GM18508 (cell line): ENCODE data around the gene CSNK1E.

Experiments
- ATAC-seq: cut with Tn5 transposase; IDR thresholded peaks from one replicate; pipeline ENCODE4 v1.9.1; 2021; ENCODE audit warnings: moderate number of reproducible peaks; ENCODE audit not compliant: insufficient read depth, unreplicated experiment

CSNK1E gene

GRCh38 chr22:38257650-38258250 is 59.5 kb downstream of the CSNK1E start:
- ATAC-seq = no peak

DNA sequence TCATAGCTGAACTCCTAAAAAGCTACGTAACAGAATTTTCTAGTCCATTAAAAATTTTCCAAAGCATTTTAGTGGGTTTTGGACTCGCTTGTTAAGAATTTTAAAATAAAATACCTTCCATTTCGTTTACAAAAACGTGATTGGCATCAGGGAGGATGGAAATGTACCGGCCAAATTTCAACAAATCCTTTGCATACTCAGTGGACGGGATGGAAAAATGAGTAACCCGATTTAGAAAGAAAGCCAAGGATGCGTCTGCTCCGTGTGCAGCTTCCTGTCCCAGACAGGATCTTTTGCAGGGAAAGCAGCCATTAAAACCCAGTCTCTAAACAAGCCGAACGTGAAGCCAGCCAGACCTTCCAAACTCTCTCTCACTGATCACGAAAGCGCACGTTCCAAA is 60.1 kb downstream of the CSNK1E start:
- ATAC-seq = no peak

DNA sequence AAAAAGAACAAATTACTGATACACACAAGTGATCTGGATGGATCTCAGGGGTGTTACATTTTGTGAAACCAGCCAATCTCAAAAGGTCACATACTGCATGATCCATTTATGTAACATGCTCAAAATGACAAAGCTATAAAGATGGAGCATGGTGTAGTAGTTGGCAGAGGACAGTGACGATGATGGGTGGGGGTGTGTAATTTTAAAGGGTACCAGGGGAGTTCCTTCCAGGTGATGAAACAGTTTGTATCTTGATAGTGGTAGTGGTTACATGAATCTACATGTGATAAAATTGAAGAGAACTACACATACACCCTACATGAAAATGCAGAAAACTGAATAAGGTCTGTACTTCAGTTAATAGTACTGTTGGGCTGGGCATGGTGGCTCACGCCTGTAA is 61.5 kb downstream of the CSNK1E start:
- no peak for ATAC-seq

GRCh38 chr22:38251341-38251692 is 65.9 kb downstream of the CSNK1E start:
- no peak for ATAC-seq

DNA sequence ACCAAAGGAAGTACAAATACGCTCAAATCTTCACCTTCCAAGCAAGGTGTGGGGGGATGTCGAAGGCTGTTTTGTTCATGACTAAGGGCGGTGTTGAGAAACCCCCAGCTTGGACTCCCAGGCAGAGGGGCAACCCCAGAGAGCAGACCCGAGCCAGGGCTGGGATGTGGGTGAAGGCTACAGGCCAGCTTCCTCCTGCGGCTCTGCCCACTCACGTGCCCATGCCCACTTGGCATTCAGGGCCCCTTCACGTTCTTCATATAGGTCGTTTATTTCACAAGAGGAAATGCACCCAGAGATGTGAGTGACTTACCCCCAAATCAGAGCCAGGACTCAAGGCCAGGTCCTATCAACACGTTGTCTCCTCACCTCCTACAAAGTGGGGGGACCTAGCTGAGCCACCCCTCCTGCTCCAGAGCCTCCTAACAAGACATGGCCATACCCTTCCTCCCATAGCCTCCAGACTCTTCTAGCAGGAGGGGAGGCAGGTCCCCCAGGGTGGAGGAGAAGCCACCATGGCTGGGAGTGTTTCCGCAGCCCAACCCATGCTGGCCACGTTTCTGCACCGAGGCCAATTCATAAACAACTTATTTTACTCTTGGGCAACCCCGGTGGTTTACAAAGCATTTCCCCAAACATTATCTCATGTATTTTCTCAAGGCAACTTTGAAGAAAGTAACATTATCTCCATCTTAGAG is 66.4 kb downstream of the CSNK1E start:
- ATAC-seq = no peak

GRCh38 chr22:38249803-38250642 is 67.2 kb downstream of the CSNK1E start:
- ATAC-seq = no peak

DNA sequence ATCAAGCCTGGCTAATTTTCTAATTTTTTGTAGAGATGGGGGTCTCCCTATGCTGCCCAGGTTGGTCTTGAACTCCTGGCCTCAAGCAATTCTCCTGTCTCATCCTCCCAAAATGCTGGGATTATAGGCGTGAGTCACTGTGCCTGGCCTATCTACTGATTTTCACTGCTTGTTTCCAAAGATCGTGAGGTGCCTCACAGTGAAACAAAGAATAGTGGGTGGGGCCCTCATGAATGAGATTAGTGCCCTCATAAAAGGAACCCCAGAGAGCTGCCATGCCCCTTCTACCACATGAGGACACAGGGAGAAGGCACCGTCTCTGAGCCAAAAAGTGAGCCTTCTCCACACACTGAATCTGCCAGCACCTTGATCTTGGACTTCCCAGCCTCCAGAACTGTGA is 67.9 kb downstream of the CSNK1E start:
- no peak for ATAC-seq

DNA sequence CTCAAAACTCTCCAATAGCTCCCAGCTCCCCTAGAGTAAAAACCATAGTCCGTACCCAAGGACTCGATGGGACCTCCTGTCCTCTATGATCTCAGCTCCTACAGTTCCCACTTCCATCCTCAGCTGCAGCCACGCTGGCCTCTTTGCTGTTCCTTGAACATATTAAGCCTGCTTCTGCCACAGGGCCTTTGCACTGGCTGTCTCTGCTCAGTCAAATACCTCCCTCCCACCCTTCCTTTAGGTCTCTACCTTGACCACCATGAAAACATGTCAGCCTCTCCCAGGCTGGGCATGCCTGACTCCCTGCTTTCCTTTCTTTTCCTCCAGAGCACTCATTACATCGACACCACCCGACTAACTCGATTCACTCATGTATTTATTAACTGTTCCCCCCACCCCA is 69.0 kb downstream of the CSNK1E start:
- no peak for ATAC-seq

DNA sequence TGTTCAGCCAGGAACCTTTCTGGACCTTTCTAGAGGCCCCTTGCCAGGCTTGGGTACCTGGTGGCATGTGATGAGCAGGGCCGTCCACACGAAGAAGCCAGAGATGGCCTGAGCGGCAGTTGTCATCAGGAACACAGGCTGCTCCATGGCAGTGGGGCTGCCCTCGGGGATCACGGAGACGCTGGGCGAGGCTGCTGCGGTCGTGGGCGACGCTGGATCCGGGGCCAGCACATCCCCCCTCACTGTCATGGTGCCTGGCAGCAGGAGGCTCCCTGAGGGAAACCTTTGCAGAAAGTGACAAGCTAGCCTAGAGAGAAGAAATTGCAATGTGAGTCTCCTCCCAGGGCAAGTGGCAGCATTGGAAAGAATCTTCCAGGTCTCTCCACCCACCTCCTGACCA is 69.5 kb downstream of the CSNK1E start:
- ATAC-seq = no peak

DNA sequence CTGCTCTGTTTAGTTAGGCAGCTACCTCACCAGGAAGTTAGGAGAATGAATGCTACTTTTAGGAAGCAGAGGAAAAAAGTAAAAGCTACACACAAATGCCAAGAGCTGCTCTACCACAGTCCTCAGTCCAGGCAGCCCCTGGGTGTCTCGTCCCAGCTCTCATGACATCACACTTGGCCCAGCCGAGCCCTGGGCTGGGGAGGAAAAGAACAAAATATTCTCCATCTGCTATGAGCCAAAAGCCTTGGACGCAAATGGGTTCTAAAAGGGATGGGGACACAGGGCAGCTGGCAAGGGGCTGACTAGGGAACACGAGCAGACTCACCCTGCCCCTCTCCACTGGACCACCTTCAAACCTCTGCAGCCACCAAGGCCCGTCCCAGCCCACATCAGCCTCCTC is 70.5 kb downstream of the CSNK1E start:
- ATAC-seq = no peak

DNA sequence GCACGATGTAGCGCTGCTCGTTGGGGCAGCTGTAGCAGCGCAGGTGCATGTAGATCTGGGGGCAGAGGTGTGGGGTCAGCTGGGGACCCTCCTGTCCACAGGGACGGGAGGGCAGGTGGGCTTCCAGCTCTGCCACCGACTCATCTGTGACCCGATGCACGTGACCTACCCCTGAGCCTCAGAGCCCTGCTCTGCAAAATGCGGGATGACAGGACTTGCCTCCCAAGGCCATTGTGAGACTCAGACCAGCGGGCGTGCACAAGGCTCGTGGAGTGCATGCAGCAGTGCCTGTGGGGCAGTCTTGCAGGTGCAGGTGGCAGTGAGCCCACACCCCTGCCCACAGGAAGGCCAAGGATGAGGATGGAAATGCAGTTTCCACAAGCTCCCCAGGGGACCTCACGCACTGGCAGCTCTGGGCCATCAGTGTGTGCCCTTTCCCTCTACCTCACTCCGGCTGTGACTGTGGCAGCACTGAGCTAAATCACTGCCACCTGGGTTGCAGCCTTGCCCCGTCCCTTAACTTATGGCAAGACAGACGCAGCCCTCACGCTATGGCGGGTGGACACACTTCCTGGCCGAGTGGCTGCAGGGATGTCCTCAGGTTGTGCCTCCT is 71.1 kb downstream of the CSNK1E start:
- ATAC-seq = no peak

DNA sequence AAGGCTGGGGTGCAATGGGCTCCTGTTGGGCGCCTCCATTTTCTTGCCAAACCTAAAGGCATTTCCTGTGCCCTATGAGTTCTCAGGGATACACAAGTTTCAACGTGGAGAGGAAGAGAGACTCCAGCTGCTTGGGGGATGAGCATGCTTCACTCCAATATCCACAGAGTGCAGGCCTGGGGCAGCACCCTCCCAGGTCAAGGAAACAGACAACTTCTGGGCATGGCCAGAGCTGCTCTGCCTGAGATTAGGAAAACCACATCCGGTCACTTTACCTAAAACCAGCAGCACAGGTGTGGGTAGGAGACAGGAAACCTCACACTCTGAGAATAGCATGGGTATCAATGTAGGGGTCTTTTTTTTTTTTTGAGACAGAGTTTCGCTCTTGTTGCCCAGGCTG is 73.1 kb downstream of the CSNK1E start:
- ATAC-seq = no peak

- ATAC-seq = no peak
These were observed 74.0 kb downstream of the CSNK1E start for GRCh38 chr22:38243007-38243765.

- no peak for ATAC-seq
These were observed 76.4 kb downstream of the CSNK1E start for GRCh38 chr22:38240734-38241252.
